WERI-Rb-1 (cell line): ENCODE measurements around the gene RABAC1.

Source experiments
- DNase-seq: peaks from one replicate; pipeline ENCODE4 v3.0.0-alpha.2; 2020
- H3K27ac ChIP-seq: fragments of 250-450 bp; sonication (Bioruptor Pico); 2 replicates; pipeline ENCODE4 v1.5.1; 2020; ENCODE audit warnings: mild to moderate bottlenecking, moderate library complexity
- H3K27me3 ChIP-seq: fragments of 250-450 bp; sonication (Bioruptor Pico); 2 replicates; pipeline ENCODE4 v1.5.1; 2021; ENCODE audit warnings: mild to moderate bottlenecking, low read depth, moderate library complexity; ENCODE audit not compliant: insufficient read depth, severe bottlenecking
- H3K36me3 ChIP-seq: fragments of 250-450 bp; sonication (Bioruptor Pico); 2 replicates; pipeline ENCODE4 v1.5.1; 2020; ENCODE audit warnings: mild to moderate bottlenecking, moderate library complexity
- H3K4me3 ChIP-seq: 2 replicates; pipeline ENCODE4 v1.5.1; 2011; ENCODE audit warnings: low read depth, mild to moderate bottlenecking, control low read depth, low read length
- H3K9me3 ChIP-seq: fragments of 250-450 bp; sonication (Bioruptor Pico); 2 replicates; pipeline ENCODE4 v1.5.1; 2021; ENCODE audit warnings: mild to moderate bottlenecking, moderate library complexity; ENCODE audit not compliant: severe bottlenecking
- CTCF ChIP-seq: IDR thresholded peaks from 2 replicates; pipeline ENCODE4 v1.5.1; 2011; ENCODE audit warnings: low read depth, mild to moderate bottlenecking, control low read depth, inconsistent platforms, low read length

RABAC1 gene

GRCh38 chr19:41906916-41907680 is 52.0 kb downstream of the RABAC1 start:
- H3K36me3 ChIP-seq: peaks cover 24% of the 10 kb centered on the region
- no peak for DNase-seq
- no peak for TF ChIP-seq CTCF
- H3K9me3 ChIP-seq: no peaks in the 10 kb centered on the region
- no peak overlapping the region for H3K27ac ChIP-seq
- H3K4me3 ChIP-seq: no peak overlapping the region
- peaks cover 6% of the 10 kb centered on the region for H3K27me3 ChIP-seq
